Nephron progenitor cell (in vitro differentiated cells): ENCODE data around the gene SLC25A30.

ENCODE experiments used
- DNase-seq: peaks from one replicate; pipeline ENCODE4 v3.0.0; 2021
- H3K27ac Mint-ChIP-seq: 2 replicates; pipeline ENCODE4 v1.8.0; 2021; ENCODE audit warnings: mild to moderate bottlenecking, moderate library complexity, mixed read lengths
- H3K27me3 Mint-ChIP-seq: 2 replicates; pipeline ENCODE4 v1.8.0; 2021; ENCODE audit warnings: mild to moderate bottlenecking, low read depth, mixed read lengths; ENCODE audit not compliant: poor library complexity
- H3K36me3 Mint-ChIP-seq: 2 replicates; pipeline ENCODE4 v1.8.0; 2021; ENCODE audit warnings: low read depth, mixed read lengths
- H3K4me1 Mint-ChIP-seq: 2 replicates; pipeline ENCODE4 v1.8.0; 2021; ENCODE audit warnings: mixed read lengths
- H3K4me3 Mint-ChIP-seq: 2 replicates; pipeline ENCODE4 v1.8.0; 2021; ENCODE audit warnings: mild to moderate bottlenecking, moderate library complexity, mixed read lengths
- H3K9me3 Mint-ChIP-seq: 2 replicates; pipeline ENCODE4 v1.8.0; 2021; ENCODE audit warnings: mild to moderate bottlenecking, moderate library complexity, mixed read lengths
- CTCF ChIP-seq: fragments of 200-600 bp; sonication (generic); IDR thresholded peaks from 2 replicates; pipeline ENCODE4 v1.5.0; 2021; ENCODE audit warnings: antibody characterized with exemption

The SLC25A30 gene

GRCh38 chr13:45417790-45418534, at the start of gene SLC25A30:
Gene SLC25A30 (minus strand): TSS chr13:45418373. CDS start chr13:45411425, 6,948 bp downstream.
- DNase-seq: peak; percentile 93
- TF ChIP-seq CTCF: no peak
- peak within 1 kb of the TSS; percentile 87 for H3K4me3 Mint-ChIP-seq
- no peaks in the 10 kb centered on the region for H3K9me3 Mint-ChIP-seq
- no peaks in the 10 kb centered on the region for H3K36me3 Mint-ChIP-seq
- peaks cover 16% of the 10 kb centered on the region for H3K27me3 Mint-ChIP-seq
- H3K4me1 Mint-ChIP-seq: peaks cover 29% of the 10 kb centered on the region
- no peak within 1 kb of the TSS for H3K27ac Mint-ChIP-seq

- peak overlapping the region; percentile 77 for H3K27ac Mint-ChIP-seq
- peaks cover 24% of the 10 kb centered on the region for H3K27me3 Mint-ChIP-seq
- no peak for TF ChIP-seq CTCF
- peaks cover 32% of the 10 kb centered on the region for H3K36me3 Mint-ChIP-seq
- peaks cover 29% of the 10 kb centered on the region for H3K4me1 Mint-ChIP-seq
- no peak for DNase-seq
- peaks cover 13% of the 10 kb centered on the region for H3K9me3 Mint-ChIP-seq
- peak overlapping the region; percentile 96 for H3K4me3 Mint-ChIP-seq
These were observed 48.2 kb upstream of the SLC25A30 start for GRCh38 chr13:45466359-45466758.

- TF ChIP-seq CTCF: no peak
- H3K36me3 Mint-ChIP-seq: peaks cover 18% of the 10 kb centered on the region
- H3K27me3 Mint-ChIP-seq: peaks cover 37% of the 10 kb centered on the region
- H3K4me3 Mint-ChIP-seq: peak within 1 kb of the TSS; percentile 96
- H3K9me3 Mint-ChIP-seq: peaks cover 1% of the 10 kb centered on the region
- peak within 1 kb of the TSS; percentile 99 for H3K27ac Mint-ChIP-seq
- peaks cover 29% of the 10 kb centered on the region for H3K4me1 Mint-ChIP-seq
- peak; percentile 90 for DNase-seq
These were observed 46.7 kb upstream of the SLC25A30 start, which contains the start of gene COG3 for GRCh38 chr13:45464687-45465453. Gene COG3 (plus strand): TSS chr13:45464939. CDS start chr13:45465037, 98 bp downstream.

GRCh38 chr13:45464141-45464686, 46.0 kb upstream of the SLC25A30 start:
- no peak for DNase-seq
- peaks cover 11% of the 10 kb centered on the region for H3K36me3 Mint-ChIP-seq
- H3K4me3 Mint-ChIP-seq: peak overlapping the region; percentile 96
- H3K4me1 Mint-ChIP-seq: peaks cover 29% of the 10 kb centered on the region
- H3K27me3 Mint-ChIP-seq: peaks cover 40% of the 10 kb centered on the region
- H3K27ac Mint-ChIP-seq: peak overlapping the region; percentile 99
- TF ChIP-seq CTCF: no peak
- peaks cover 8% of the 10 kb centered on the region for H3K9me3 Mint-ChIP-seq

- no peak for TF ChIP-seq CTCF
- H3K4me1 Mint-ChIP-seq: peaks cover 6% of the 10 kb centered on the region
These were observed 38.2 kb upstream of the SLC25A30 start for GRCh38 chr13:45456196-45456972.

More at GRCh38 chr13:45456196-45456972, 38.2 kb upstream of the SLC25A30 start:
- Mint-ChIP-seq H3K36me3 (no peaks in the 10 kb centered on the region), H3K27ac (no peak overlapping the region), H3K4me3 (no peak overlapping the region), H3K9me3 (peaks cover 18% of the 10 kb centered on the region), H3K27me3 (peaks cover 45% of the 10 kb centered on the region)
- DNase-seq: no peak
